ENCODE results near the gene C3orf49.

C3orf49 gene

DNA sequence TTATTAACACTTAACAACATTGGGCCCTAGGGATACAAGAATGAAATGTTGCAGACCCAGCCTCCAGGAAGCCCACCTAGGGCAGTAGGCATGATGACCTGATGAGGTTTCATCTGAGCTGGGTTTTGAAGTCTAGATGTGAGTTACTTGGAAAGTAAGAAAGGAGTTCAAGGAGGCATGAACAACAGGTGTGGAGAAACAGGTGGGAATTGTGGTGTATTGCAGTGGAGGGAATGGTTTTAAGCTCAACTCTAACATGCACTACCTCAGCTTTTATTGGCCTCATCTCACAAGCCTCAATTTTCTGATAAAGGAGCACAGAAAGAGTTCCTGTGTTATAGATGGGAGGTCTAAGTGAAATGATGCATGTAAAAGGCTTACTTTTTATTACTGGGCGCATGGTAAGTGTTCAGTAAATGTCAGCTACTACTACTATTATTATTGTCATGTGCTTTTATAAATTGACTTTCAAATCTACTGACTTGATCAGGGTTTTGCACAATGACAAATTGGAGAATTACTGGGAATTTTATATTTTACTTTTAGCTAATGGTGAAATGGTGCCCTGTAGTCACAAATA, 73.8 kb downstream of the C3orf49 start:
- DNase-seq: no peak

DNA sequence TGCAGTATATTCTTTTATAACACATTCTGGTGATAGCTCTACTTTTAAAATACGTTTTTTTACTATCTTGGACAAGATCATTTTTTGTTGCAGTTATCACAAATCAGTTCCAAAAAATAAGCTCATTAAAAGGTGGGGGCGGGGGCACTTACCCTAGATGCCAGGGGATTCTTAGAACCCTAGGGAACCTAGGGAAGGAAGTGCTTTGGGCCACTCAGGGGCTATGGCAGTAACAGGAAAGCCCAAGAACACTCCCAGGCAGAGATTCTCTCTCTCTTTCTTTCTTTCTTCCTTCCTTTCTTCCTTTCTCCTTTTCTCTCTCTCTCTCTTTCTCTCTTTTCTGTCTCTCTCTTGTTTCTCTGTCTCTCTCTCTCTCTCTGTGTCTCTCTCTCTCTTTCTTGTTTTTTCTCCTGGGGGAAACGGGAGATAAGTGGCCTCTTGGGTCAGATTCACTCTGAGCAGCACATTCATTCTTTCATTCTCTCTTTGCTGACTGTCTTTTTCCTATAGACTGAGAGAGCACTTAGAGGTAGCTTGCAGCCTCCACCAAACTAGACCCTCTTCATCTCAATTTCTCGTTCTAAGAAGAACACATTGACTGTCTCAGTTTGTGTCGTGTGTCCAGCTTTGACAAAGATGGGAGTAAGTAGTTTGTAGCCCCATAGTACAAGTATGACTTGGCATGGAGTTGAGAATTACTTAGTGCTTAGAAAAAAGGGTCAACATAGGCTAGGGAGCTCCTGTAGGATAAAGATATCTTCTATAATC, 76.5 kb downstream of the C3orf49 start:
- no peak for DNase-seq

DNA sequence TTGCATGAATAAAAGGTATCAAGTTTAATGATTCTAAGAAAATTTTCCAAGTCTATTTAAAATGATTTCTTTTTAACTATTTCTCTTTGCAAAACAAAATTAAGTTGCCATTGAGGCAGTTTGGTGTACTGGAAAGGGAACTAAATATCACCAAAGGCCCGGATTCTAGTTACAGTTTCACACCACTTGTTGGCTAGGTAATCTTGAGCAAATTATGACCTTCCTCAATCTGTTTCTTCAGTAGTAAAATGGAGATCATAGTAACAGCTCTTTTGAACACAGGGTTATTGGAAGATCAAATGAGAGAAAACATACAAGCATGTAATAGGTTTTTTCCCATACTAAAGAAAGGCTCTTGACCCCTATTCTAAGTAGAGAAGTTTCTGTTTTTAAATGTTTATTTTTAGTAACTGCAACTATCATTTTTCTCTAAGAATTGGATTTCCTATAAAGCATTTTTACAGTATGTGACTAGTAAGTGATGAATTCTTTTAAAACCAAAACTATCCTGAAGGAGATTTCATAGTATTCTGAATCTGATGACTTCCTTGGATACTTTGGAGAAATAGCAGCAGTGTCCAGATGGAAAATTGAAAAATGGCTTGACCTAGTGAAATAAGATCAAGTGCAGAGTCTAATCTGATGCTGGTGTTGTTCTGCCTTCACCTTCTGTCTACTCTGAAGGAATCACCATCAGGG, 77.4 kb downstream of the C3orf49 start:
- DNase-seq: no peak
